GM23248 (cell line): ENCODE measurements around the gene SCYGR3. TPM values are rescaled to one million over a fixed set of nuclear protein-coding genes. Genes with fewer than 3 reads are reported as not detected.

Experiments
- DNase-seq: peaks from one replicate; pipeline ENCODE4 v3.0.0-alpha.2; 2015
- H2AFZ ChIP-seq: fragments of 200-600 bp; sonication (generic); 2 replicates; pipeline ENCODE4 v1.6.1; 2016; ENCODE audit warnings: antibody characterized with exemption
- H3F3A ChIP-seq: fragments of 200-600 bp; sonication (generic); 2 replicates; pipeline ENCODE4 v1.6.1; 2016; ENCODE audit warnings: mild to moderate bottlenecking, antibody characterized with exemption, mixed run types; ENCODE audit not compliant: insufficient read depth
- H3K27ac ChIP-seq: fragments of 200-600 bp; sonication (generic); 2 replicates; pipeline ENCODE4 v1.5.1; 2016; ENCODE audit warnings: mild to moderate bottlenecking
- H3K27me3 ChIP-seq: fragments of 200-600 bp; sonication (generic); replicated peaks from 2 replicates; pipeline ENCODE4 v1.6.1; 2016; ENCODE audit warnings: mild to moderate bottlenecking; ENCODE audit not compliant: insufficient read depth
- H3K36me3 ChIP-seq: fragments of 200-600 bp; sonication (generic); 2 replicates; pipeline ENCODE4 v1.6.1; 2016; ENCODE audit warnings: low read depth, mild to moderate bottlenecking
- H3K4me1 ChIP-seq: fragments of 200-600 bp; sonication (generic); 2 replicates; pipeline ENCODE4 v1.6.1; 2016; ENCODE audit warnings: mild to moderate bottlenecking; ENCODE audit not compliant: insufficient read depth
- H3K4me2 ChIP-seq: fragments of 200-600 bp; sonication (generic); one replicate; pipeline ENCODE4 v1.6.1; 2016; ENCODE audit warnings: mild to moderate bottlenecking; ENCODE audit not compliant: unreplicated experiment
- H3K4me3 ChIP-seq: fragments of 200-600 bp; sonication (generic); 2 replicates; pipeline ENCODE4 v1.5.1; 2016; ENCODE audit warnings: mild to moderate bottlenecking
- H3K79me2 ChIP-seq: fragments of 200-600 bp; sonication (generic); 2 replicates; pipeline ENCODE4 v1.6.1; 2016; ENCODE audit warnings: mild to moderate bottlenecking; ENCODE audit not compliant: insufficient read depth
- H3K9ac ChIP-seq: fragments of 200-600 bp; sonication (generic); 2 replicates; pipeline ENCODE4 v1.6.1; 2016; ENCODE audit warnings: mild to moderate bottlenecking
- H3K9me2 ChIP-seq: fragments of 200-600 bp; sonication (generic); 2 replicates; pipeline ENCODE4 v1.6.1; 2016; ENCODE audit warnings: mixed run types, mild to moderate bottlenecking, moderate library complexity; ENCODE audit not compliant: insufficient read depth
- H3K9me3 ChIP-seq: fragments of 200-600 bp; sonication (generic); one replicate; pipeline ENCODE4 v1.6.1; 2017; ENCODE audit warnings: low read depth
- H4K20me1 ChIP-seq: fragments of 200-600 bp; sonication (generic); 2 replicates; pipeline ENCODE4 v1.6.0; 2016; ENCODE audit not compliant: insufficient read depth
- EZH2 ChIP-seq: fragments of 200-600 bp; sonication (generic); IDR thresholded peaks from 2 replicates; pipeline ENCODE4 v1.6.1; 2018; ENCODE audit warnings: antibody characterized with exemption, mild to moderate bottlenecking; ENCODE audit not compliant: insufficient read depth, poor library complexity, severe bottlenecking
- EZH2phosphoT487 ChIP-seq: fragments of 200-600 bp; sonication (generic); IDR thresholded peaks from 2 replicates; pipeline ENCODE4 v1.6.1; 2018; ENCODE audit warnings: antibody characterized with exemption, moderate library complexity, mild to moderate bottlenecking, low read depth; ENCODE audit not compliant: insufficient read depth
- WGBS, 2 experiments: methylation state at CpG; one replicate each; pipeline ENCODE4 v1.1.6; 2015 to 2017; ENCODE audit warnings: low lambda C conversion rate in 2 of 2, low coverage in 1 of 2; ENCODE audit errors: missing lambda C conversion rate in 2 of 2; 5-methylcytosine and 5-hydroxymethylcytosine counted together
- in situ Hi-C: fragments of 300-500 bp; cut with MboI; formaldehyde crosslinking; loops from 2 replicates; pipeline ENCODE4 v1.15.0; 2020
- polyA plus RNA-seq: library from polyadenylated mRNA; unstranded; fragments of >200 nt; fragmentation: Nextera tagmentation; extraction: Ambion mirVana; gene quantifications from 2 replicates; pipeline ENCODE4 v1.2.1, GENCODE V29; 2016
- total RNA-seq: library from RNA; depleted of rRNA; stranded (reverse); fragments of >200 nt; shearing (Covaris generic); gene quantifications from 2 replicates; pipeline ENCODE4 v1.2.3, GENCODE V29; 2014

Gene SCYGR3
- total and polyA plus RNA-seq, 2 experiments from 2014 or later: not detected

DNA sequence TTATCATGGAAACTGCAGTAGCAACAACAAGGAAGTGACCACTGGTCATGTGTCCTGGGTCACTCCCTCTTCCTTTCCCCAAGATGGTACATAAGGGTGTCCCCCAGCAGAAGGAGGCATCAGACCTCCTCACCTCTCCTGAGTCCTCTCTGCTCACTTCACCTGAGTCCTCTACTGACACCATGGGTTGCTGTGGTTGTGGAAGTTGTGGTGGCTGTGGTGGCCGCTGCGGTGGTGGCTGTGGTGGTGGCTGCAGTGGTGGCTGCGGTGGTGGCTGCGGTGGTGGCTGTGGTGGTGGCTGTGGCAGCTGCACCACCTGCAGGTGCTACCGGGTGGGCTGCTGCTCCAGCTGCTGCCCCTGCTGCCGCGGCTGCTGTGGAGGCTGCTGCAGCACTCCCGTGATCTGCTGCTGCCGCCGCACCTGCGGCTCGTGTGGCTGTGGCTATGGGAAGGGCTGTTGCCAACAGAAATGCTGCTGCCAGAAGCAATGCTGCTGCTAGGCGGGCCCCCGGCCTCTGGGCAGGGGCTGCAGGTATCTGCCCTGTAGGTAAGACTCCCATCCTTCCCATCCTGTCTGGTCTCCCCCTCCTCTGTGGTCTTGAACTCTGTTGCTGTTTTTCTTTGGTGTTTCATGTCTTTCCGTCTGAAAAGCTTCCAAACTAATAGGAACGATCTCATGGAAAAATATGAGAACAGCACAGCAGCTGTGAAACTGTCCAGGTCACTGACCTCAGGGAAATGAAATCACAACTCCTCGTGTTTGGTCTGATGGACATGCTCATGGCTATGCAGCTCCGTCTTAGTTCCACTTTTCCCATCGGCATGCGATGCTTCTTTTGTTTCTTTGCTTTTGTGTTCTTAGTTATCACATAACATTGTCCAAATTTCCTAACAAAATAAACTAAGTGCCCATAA is 2.9 kb upstream of the SCYGR3 start, which contains the start of gene SCYGR4:
TSS of gene SCYGR4 (plus strand) at position 183 of the 915 bp plus-strand sequence. CDS start at position 183, 0 bp downstream.
- Histone ChIP-seq H3K36me3 (no peaks in the 10 kb centered on the region), H3K4me2 (peak within 1 kb of the TSS; percentile 21), H2AFZ (peak within 1 kb of the TSS; percentile 55), H3K4me1 (no peaks in the 10 kb centered on the region), H3K4me3 (no peak within 1 kb of the TSS), H4K20me1 (no peaks in the 10 kb centered on the region), H3K27ac (no peak within 1 kb of the TSS), H3K79me2 (no peaks in the 10 kb centered on the region), H3K9ac (no peak within 1 kb of the TSS), H3F3A (no peaks in the 10 kb centered on the region), H3K27me3 (no peaks in the 10 kb centered on the region), H3K9me3 (no peaks in the 10 kb centered on the region), H3K9me2 (no peaks in the 10 kb centered on the region)
- TF ChIP-seq EZH2phosphoT487 (no peak), EZH2 (no peak)
- WGBS, 2 experiments: 73 to 82% methylated on average over 20 of the region's 20 CpGs
- in situ Hi-C loops: no loop called here
- DNase-seq: no peak

DNA sequence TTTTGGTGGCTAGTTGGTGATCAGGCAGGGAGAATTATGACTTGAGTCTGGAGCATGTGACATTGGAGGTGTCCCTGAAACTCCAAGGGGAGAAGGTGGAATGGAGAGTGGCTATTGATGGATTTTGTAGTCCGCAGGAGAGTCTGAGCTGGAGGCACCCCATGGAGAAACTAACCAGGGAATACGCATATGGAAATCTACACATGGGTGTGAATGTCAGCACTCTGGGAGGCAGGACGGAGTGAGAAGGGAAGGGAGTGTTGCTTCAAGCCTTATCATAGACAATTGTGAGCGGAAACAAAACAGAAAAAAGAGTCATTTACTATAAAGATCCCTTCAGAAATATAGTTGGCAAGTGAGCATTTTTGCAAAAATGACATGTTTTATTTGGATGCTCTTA is 2.0 kb upstream of the SCYGR3 start:
- no peak overlapping the region for H3K4me2 ChIP-seq
- peak overlapping the region; percentile 55 for H2AFZ ChIP-seq
- no peak overlapping the region for H3K27ac ChIP-seq
- H3K36me3 ChIP-seq: no peaks in the 10 kb centered on the region
- 60 to 63% methylated on average over 4 of the region's 4 CpGs for WGBS, 2 experiments
- no peak overlapping the region for H3K4me3 ChIP-seq
- no peaks in the 10 kb centered on the region for H3K9me2 ChIP-seq
- H3K9ac ChIP-seq: no peak overlapping the region
- H3K9me3 ChIP-seq: no peaks in the 10 kb centered on the region
- DNase-seq: no peak
- no peaks in the 10 kb centered on the region for H4K20me1 ChIP-seq
- TF ChIP-seq EZH2 (no peak), EZH2phosphoT487 (no peak)
- in situ Hi-C loops: no loop called here
- no peaks in the 10 kb centered on the region for H3K79me2 ChIP-seq
- H3K27me3 ChIP-seq: no peaks in the 10 kb centered on the region
- no peaks in the 10 kb centered on the region for H3K4me1 ChIP-seq
- H3F3A ChIP-seq: no peaks in the 10 kb centered on the region

DNA sequence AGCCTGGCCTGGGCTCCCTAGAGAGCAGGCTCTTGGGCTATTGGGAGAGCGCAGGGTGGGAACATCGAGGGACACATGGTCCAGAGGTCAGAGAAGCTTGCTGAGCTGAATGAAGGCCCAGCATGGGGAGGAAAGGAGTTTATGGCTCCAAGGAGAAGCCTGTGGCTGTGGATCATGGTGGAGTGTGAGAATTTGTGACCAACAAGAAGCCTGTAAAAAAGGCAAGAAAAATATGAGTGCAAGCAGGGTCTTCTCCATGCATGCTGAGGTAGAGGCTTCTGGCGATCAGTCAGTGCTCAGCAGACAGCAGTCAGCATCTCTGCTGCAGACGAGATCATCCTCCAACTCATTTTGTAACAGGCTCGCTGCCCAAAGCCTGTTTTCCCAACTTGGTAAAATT is 1.3 kb upstream of the SCYGR3 start:
- Histone ChIP-seq H3K9me3 (no peaks in the 10 kb centered on the region), H3K4me1 (no peaks in the 10 kb centered on the region), H4K20me1 (no peaks in the 10 kb centered on the region), H3K4me2 (peak overlapping the region; percentile 21), H3F3A (no peaks in the 10 kb centered on the region), H3K27me3 (no peaks in the 10 kb centered on the region), H3K9ac (no peak overlapping the region), H3K79me2 (no peaks in the 10 kb centered on the region), H3K4me3 (no peak overlapping the region), H3K36me3 (no peaks in the 10 kb centered on the region), H3K9me2 (no peaks in the 10 kb centered on the region), H3K27ac (no peak overlapping the region), H2AFZ (peak overlapping the region; percentile 55)
- in situ Hi-C loops: no loop called here
- TF ChIP-seq EZH2 (no peak), EZH2phosphoT487 (no peak)
- WGBS, 2 experiments: 31 to 36% methylated on average over 5 of the region's 5 CpGs
- peak; percentile 34 for DNase-seq

DNA sequence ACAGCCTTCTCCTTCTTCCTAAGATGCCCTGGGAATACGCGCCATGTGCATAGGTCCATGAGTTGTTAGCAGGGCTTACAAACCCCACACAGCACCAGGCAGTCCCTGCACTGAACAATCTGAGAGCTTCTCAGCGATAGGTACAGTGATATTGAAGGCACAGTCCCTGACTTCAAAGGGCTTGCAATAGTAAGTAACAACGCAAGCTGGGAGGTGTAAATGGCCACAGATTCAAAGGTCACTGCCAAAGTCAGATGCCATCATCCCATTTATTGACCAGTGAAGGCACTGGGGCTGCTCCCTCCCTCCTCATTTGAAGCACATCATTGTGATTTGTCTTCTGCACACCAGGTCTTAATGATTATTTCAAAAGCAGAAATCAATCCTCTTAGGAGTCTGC is 541 bp upstream of the SCYGR3 start:
- H4K20me1 ChIP-seq: no peaks in the 10 kb centered on the region
- no peak overlapping the region for H3K9ac ChIP-seq
- no peak for TF ChIP-seq EZH2
- TF ChIP-seq EZH2phosphoT487: no peak
- no peaks in the 10 kb centered on the region for H3K4me1 ChIP-seq
- H3K36me3 ChIP-seq: no peaks in the 10 kb centered on the region
- 84 to 90% methylated on average over 4 of the region's 4 CpGs for WGBS, 2 experiments
- H3K4me2 ChIP-seq: no peak overlapping the region
- H3K79me2 ChIP-seq: no peaks in the 10 kb centered on the region
- no peak overlapping the region for H3K4me3 ChIP-seq
- in situ Hi-C loops: no loop called here
- H3K27ac ChIP-seq: no peak overlapping the region
- H3K9me3 ChIP-seq: no peaks in the 10 kb centered on the region
- H2AFZ ChIP-seq: no peak overlapping the region
- H3K9me2 ChIP-seq: no peaks in the 10 kb centered on the region
- H3K27me3 ChIP-seq: no peaks in the 10 kb centered on the region
- H3F3A ChIP-seq: no peaks in the 10 kb centered on the region
- no peak for DNase-seq
